HepG2 (cell line): Measurements from ENCODE around the gene SLAMF6. TPM values are rescaled to one million over a fixed set of nuclear protein-coding genes. Genes with fewer than 3 reads are reported as not detected.

Source experiments
- ATAC-seq: fragments of 200-7000 bp; cut with Tn5 transposase; 3 replicates; pipeline ENCODE4 v1.9.1; 2020; ENCODE audit warnings: mild to moderate bottlenecking, moderate library complexity
- BruUV-seq: library from RNA; stranded (reverse); fragments of 400-500 nt; replicated peaks from 2 replicates; lab custom pipeline; 2021; lab: Mats Ljungman, UMichigan
- CTCF ChIA-PET: fragments of 300-600 bp; formaldehyde crosslinking; extraction: SDS; loops from one replicate; lab custom pipeline; 2021; ENCODE audit warnings: low total read pairs, inconsistent platforms, low intra/inter-chr PET ratio; lab: Yijun Ruan, JAX
- POLR2A ChIA-PET: fragments of 350-600 bp; sonication (Branson Sonifier 250); formaldehyde crosslinking; loops from one replicate; lab custom pipeline; 2020; ENCODE audit warnings: antibody characterized with exemption, inconsistent platforms; lab: Yijun Ruan, JAX
- DNase-seq: peaks from one replicate; pipeline ENCODE4 v3.0.0-alpha.2; 2015; ENCODE audit warnings: low spot score
- FAIRE-seq: peaks from 3 replicates; lab custom pipeline; 2011; peaks lifted over from hg19 to GRCh38; lab: Jason Lieb, UNC
- H2AFZ ChIP-seq: one replicate; pipeline ENCODE4 v1.6.1; 2011; ENCODE audit warnings: low read length, inconsistent platforms
- H3K27ac ChIP-seq: fragments of 300-600 bp; 3 replicates; pipeline ENCODE4 v1.8.0; 2011; ENCODE audit warnings: mixed run types, mild to moderate bottlenecking, mixed read lengths, low read length, inconsistent platforms; ENCODE audit not compliant: insufficient read depth; ENCODE audit errors: extremely low read length
- H3K27me3 ChIP-seq, 2 experiments: fragments of 200-600 bp in 1 of 2; 2 replicates in 1 of 2; 3 replicates in 1 of 2; pipeline versions ENCODE4 v1.6.0 to v1.8.0; 2011; ENCODE audit warnings: low read length in 2 of 2, mild to moderate bottlenecking in 2 of 2, moderate library complexity in 2 of 2, inconsistent platforms in 1 of 2; ENCODE audit not compliant: insufficient read depth in 2 of 2, control insufficient read depth in 1 of 2
- H3K36me3 ChIP-seq, 2 experiments: fragments of 200-600 bp in 1 of 2; replicated peaks in 1 of 2; 2 replicates in 1 of 2; 3 replicates in 1 of 2; pipeline versions ENCODE4 v1.5.1 to v1.8.0; 2011; ENCODE audit warnings: low read length in 2 of 2, inconsistent platforms in 1 of 2; ENCODE audit not compliant: insufficient read depth in 2 of 2, control insufficient read depth in 1 of 2
- H3K4me1 ChIP-seq: 2 replicates; pipeline ENCODE4 v1.5.1; 2012; ENCODE audit warnings: low read length, inconsistent platforms; ENCODE audit not compliant: insufficient read depth
- H3K4me2 ChIP-seq: 2 replicates; pipeline ENCODE4 v1.6.0; 2011; ENCODE audit warnings: low read depth, low read length, inconsistent platforms
- H3K4me3 ChIP-seq, 3 experiments: fragments of 200-600 bp in 1 of 3; sonication (generic), shearing (Covaris generic) in 1 of 3; replicated peaks in 1 of 3; 2 replicates each; pipeline ENCODE4 v1.5.1; 2011 to 2016; ENCODE audit warnings: low read length in 3 of 3, inconsistent platforms in 2 of 3, low read depth in 2 of 3, mild to moderate bottlenecking in 2 of 3, control low read depth in 1 of 3, mixed read lengths in 1 of 3; ENCODE audit not compliant: insufficient read depth in 1 of 3
- H3K79me2 ChIP-seq: one replicate; pipeline ENCODE4 v1.6.1; 2011; ENCODE audit warnings: low read length, inconsistent platforms; ENCODE audit not compliant: insufficient read depth
- H3K9ac ChIP-seq: 2 replicates; pipeline ENCODE4 v1.6.0; 2011; ENCODE audit warnings: mild to moderate bottlenecking, low read depth, low read length, inconsistent platforms; ENCODE audit not compliant: insufficient read depth
- H3K9me3 ChIP-seq: 2 replicates; pipeline ENCODE4 v1.5.1; 2012; ENCODE audit warnings: mild to moderate bottlenecking, low read length
- H4K20me1 ChIP-seq: 2 replicates; pipeline ENCODE4 v1.6.0; 2011; ENCODE audit warnings: inconsistent platforms, mild to moderate bottlenecking, low read length, moderate library complexity; ENCODE audit not compliant: insufficient read depth
- LCORL ChIP-seq, 2 experiments: fragments of 450-650 bp in 1 of 2; sonication (generic) in 1 of 2; formaldehyde crosslinking in 1 of 2; IDR thresholded peaks; 2 replicates each; pipeline versions ENCODE4 v1.5.0 to v1.6.1; 2017 to 2020; ENCODE audit warnings: antibody characterized with exemption in 1 of 2, missing genetic modification reagents in 1 of 2
- MLLT10 ChIP-seq: sonication (generic); formaldehyde crosslinking; IDR thresholded peaks from 2 replicates; pipeline ENCODE4 v1.4.0; 2020; ENCODE audit warnings: missing genetic modification reagents
- MTF1 ChIP-seq: sonication (generic); formaldehyde crosslinking; IDR thresholded peaks from 2 replicates; pipeline ENCODE4 v1.5.0; 2020; ENCODE audit warnings: missing genetic modification reagents
- SNRNP70 ChIP-seq: fragments of 200-400 bp; formaldehyde crosslinking; IDR thresholded peaks from 2 replicates; pipeline ENCODE4 v1.6.1; 2017; ENCODE audit warnings: mild to moderate bottlenecking, low read depth, low read length, moderate library complexity
- YEATS2 ChIP-seq: sonication (generic); formaldehyde crosslinking; IDR thresholded peaks from 2 replicates; pipeline ENCODE4 v1.4.0; 2020; ENCODE audit warnings: missing genetic modification reagents, borderline replicate concordance
- ZNF142 ChIP-seq: sonication (generic); formaldehyde crosslinking; IDR thresholded peaks from 2 replicates; pipeline ENCODE4 v1.4.0; 2020; ENCODE audit warnings: missing genetic modification reagents
- ZNF205 ChIP-seq: IDR thresholded peaks from 2 replicates; pipeline ENCODE4 v1.6.1; 2018; ENCODE audit warnings: missing biosample characterization, missing genetic modification reagents
- WGBS: methylation state at CpG from one replicate; pipeline ENCODE4 v1.1.6; 2017; ENCODE audit warnings: low lambda C conversion rate; 5-methylcytosine and 5-hydroxymethylcytosine counted together
- in situ Hi-C: cut with HindIII; loops from 2 replicates; pipeline ENCODE4 v1.10.0; 2017; ENCODE audit warnings: low pct_unique_long_range_greater_than_20kb; ENCODE audit not compliant: extremely low pct_ligation_motif_present
- intact Hi-C: fragments of 100-400 bp; cut with micrococcal nuclease; formaldehyde crosslinking; loops from one replicate; pipeline ENCODE4 v1.10.0; 2022; ENCODE audit not compliant: unreplicated experiment
- polyA plus RNA-seq, 8 experiments: library from polyadenylated mRNA; depleted of rRNA in 3 of 8; stranded (reverse) in 7 of 8; unstranded in 1 of 8; fragments of >200 nt; fragmentation: Illumina TruSeq in 4 of 8; extraction: Trizol in 4 of 8; gene quantifications; 2 replicates each; pipeline versions ENCODE4 v1.2.1 to v1.2.3, GENCODE V29; 2011 to 2016; ENCODE audit warnings: low read depth in 4 of 8, missing spikeins in 1 of 8, mixed read lengths in 1 of 8; ENCODE audit not compliant: insufficient read depth in 1 of 8
- total RNA-seq, 5 experiments: library from RNA; depleted of rRNA; stranded (reverse); fragments of >200 nt; fragmentation: Illumina TruSeq; extraction: Trizol; gene quantifications; 2 replicates each; pipeline ENCODE4 v1.2.3, GENCODE V29; 2016; ENCODE audit warnings: low read depth in 1 of 5

Gene SLAMF6
- total and polyA plus RNA-seq, 2 of the 13 experiments (the other 11 are each of a cell fraction or from before 2014, with no cell fraction given), result not detected

GRCh38 chr1:160459056-160459455 lies 64.0 kb downstream of the SLAMF6 start (continued):
- no peak for TF ChIP-seq ZNF205 (CRISPR knock-in tag)
- no peak for TF ChIP-seq MLLT10

GRCh38 chr1:160455153-160455517 lies 67.9 kb downstream of the SLAMF6 start:
- Histone ChIP-seq H3K4me3 (no peak overlapping the region), H3K27ac (no peak overlapping the region), H3K4me1 (no peaks in the 10 kb centered on the region), H4K20me1 (no peaks in the 10 kb centered on the region), H3K36me3 (no peaks in the 10 kb centered on the region), H2AFZ (no peak overlapping the region), H3K9ac (no peak overlapping the region), H3K79me2 (no peaks in the 10 kb centered on the region), H3K9me3 (no peaks in the 10 kb centered on the region), H3K4me2 (no peak overlapping the region), H3K27me3 (no peaks in the 10 kb centered on the region; a peak in 2 of 5 replicates)
- 89% methylated on average over 1 of the region's 1 CpG for WGBS
- ChIA-PET POLR2A (no interaction called here), CTCF (no interaction called here)
- FAIRE-seq, result no peak
- no peak for ATAC-seq
- DNase-seq, result no peak
- in situ Hi-C loops, result no loop called here
- BruUV-seq, result no TSS peak
- intact Hi-C loops, result no loop called here
- TF ChIP-seq YEATS2 (CRISPR knock-in tag) (no peak), LCORL (IDR thresholded peaks at IDR 0.05) (no peak), LCORL (CRISPR knock-in tag; IDR thresholded peaks at IDR 0.05) (no peak), SNRNP70 (no peak), ZNF142 (CRISPR knock-in tag) (no peak), MTF1 (CRISPR knock-in tag) (no peak)
